Parathyroid adenoma (tissue), 2 donors: ENCODE data around the gene EML6.

Experiments used
- H2AFZ ChIP-seq: fragments of 300-600 bp; sonication (generic); one replicate; pipeline ENCODE4 v1.7.0; 2017; ENCODE audit warnings: antibody characterized with exemption, mild to moderate bottlenecking
- H3K27ac ChIP-seq: fragments of 300-600 bp; sonication (generic); one replicate; pipeline ENCODE4 v1.7.0; 2017
- H3K27me3 ChIP-seq: fragments of 300-600 bp; sonication (generic); one replicate; pipeline ENCODE4 v1.7.0; 2017; ENCODE audit warnings: low read length; ENCODE audit not compliant: control insufficient read depth, insufficient read depth
- H3K36me3 ChIP-seq: fragments of 300-600 bp; sonication (generic); one replicate; pipeline ENCODE4 v1.7.0; 2017; ENCODE audit warnings: low read length; ENCODE audit not compliant: control insufficient read depth, insufficient read depth
- H3K4me1 ChIP-seq: fragments of 300-600 bp; sonication (generic); one replicate; pipeline ENCODE4 v1.7.0; 2017; ENCODE audit warnings: control low read depth
- H3K4me2 ChIP-seq: fragments of 300-600 bp; sonication (generic); one replicate; pipeline ENCODE4 v1.7.0; 2017; ENCODE audit warnings: low read length
- H3K4me3 ChIP-seq: fragments of 300-600 bp; sonication (generic); one replicate; pipeline ENCODE4 v1.7.0; 2017; ENCODE audit warnings: low read depth, low read length
- H3K79me2 ChIP-seq: fragments of 300-600 bp; sonication (generic); one replicate; pipeline ENCODE4 v1.7.0; 2017; ENCODE audit warnings: control low read depth
- H3K9ac ChIP-seq: fragments of 300-600 bp; sonication (generic); one replicate; pipeline ENCODE4 v1.7.0; 2017; ENCODE audit warnings: mild to moderate bottlenecking
- H3K9me3 ChIP-seq: fragments of 300-600 bp; sonication (generic); one replicate; pipeline ENCODE4 v1.7.0; 2017; ENCODE audit warnings: low read length; ENCODE audit not compliant: control insufficient read depth
- CTCF ChIP-seq: fragments of 300-600 bp; sonication (generic); IDR thresholded peaks from one replicate; pipeline ENCODE4 v1.7.0; 2017; ENCODE audit warnings: antibody characterized with exemption, mild to moderate bottlenecking
- donor health status: primary hyperparathyroidism.

The EML6 gene

GRCh38 chr2:55010915-55011314 lies 287.5 kb downstream of the EML6 start:
- H3K9ac ChIP-seq = no peak overlapping the region
- peaks cover 10% of the 10 kb centered on the region for H3K4me1 ChIP-seq
- no peaks in the 10 kb centered on the region for H3K36me3 ChIP-seq
- H3K27ac ChIP-seq = peak overlapping the region; percentile 62
- H3K79me2 ChIP-seq = peaks cover 23% of the 10 kb centered on the region
- no peaks in the 10 kb centered on the region for H3K27me3 ChIP-seq
- no peak for TF ChIP-seq CTCF
- H3K4me2 ChIP-seq = no peak overlapping the region
- no peak overlapping the region for H3K4me3 ChIP-seq
- peak overlapping the region; percentile 11 for H2AFZ ChIP-seq
- no peaks in the 10 kb centered on the region for H3K9me3 ChIP-seq

DNA sequence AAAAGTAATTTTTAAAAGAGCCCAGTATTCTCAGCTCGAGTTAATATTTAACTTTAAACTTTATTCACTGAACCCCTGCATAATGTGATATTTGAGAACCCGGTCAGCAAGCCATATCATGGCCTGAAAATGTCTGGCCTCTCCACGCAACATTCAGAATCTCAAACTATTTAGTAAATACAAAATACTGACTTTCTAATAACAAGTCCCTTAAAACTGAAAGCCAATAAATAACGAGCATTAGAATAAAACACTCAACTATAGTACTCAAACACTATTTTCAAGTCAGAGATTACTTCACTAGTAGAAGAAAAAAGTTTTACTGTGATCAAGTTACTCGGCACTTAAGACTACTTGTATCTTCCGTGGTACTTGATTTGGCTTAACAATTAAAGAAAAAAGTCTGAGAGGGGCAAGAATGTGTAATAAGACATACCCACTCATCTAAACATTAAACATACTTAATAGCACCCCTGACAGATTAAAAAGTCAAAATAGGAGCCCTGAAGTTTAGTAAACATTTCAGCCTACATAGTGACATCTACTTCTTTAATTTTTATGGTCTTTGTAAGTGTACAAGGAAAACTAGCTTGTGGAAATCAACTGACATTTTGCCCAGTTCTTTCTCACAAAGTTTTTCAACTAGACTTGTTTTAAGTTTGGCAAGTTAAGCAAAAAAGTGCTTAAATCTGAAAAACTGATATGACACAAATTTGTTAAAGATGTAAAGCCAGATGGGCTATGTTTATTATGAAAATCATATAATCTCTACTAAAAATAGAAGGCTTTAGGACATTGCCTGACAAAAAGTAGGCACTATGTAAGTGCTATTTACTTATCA lies 288.6 kb downstream of the EML6 start:
- no peak overlapping the region for H3K9ac ChIP-seq
- no peak for TF ChIP-seq CTCF
- no peaks in the 10 kb centered on the region for H3K9me3 ChIP-seq
- H3K4me2 ChIP-seq = peak overlapping the region; percentile 20
- no peak overlapping the region for H3K4me3 ChIP-seq
- H3K79me2 ChIP-seq = peaks cover 16% of the 10 kb centered on the region
- H3K36me3 ChIP-seq = no peaks in the 10 kb centered on the region
- H3K27me3 ChIP-seq = no peaks in the 10 kb centered on the region
- H3K27ac ChIP-seq = peak overlapping the region; percentile 62
- peaks cover 5% of the 10 kb centered on the region for H3K4me1 ChIP-seq
- H2AFZ ChIP-seq = peak overlapping the region; percentile 57

GRCh38 chr2:55012672-55013484 lies 289.4 kb downstream of the EML6 start:
- no peak overlapping the region for H3K4me3 ChIP-seq
- no peaks in the 10 kb centered on the region for H3K36me3 ChIP-seq
- H3K79me2 ChIP-seq = peaks cover 8% of the 10 kb centered on the region
- TF ChIP-seq CTCF = no peak
- H3K4me1 ChIP-seq = no peaks in the 10 kb centered on the region
- no peaks in the 10 kb centered on the region for H3K9me3 ChIP-seq
- no peak overlapping the region for H3K4me2 ChIP-seq
- no peak overlapping the region for H3K9ac ChIP-seq
- peak overlapping the region; percentile 62 for H3K27ac ChIP-seq
- H2AFZ ChIP-seq = no peak overlapping the region
- no peaks in the 10 kb centered on the region for H3K27me3 ChIP-seq

GRCh38 chr2:55013936-55014335 lies 290.5 kb downstream of the EML6 start:
- H3K4me2 ChIP-seq = no peak overlapping the region
- H3K9me3 ChIP-seq = no peaks in the 10 kb centered on the region
- TF ChIP-seq CTCF = peak; percentile 47
- H3K36me3 ChIP-seq = no peaks in the 10 kb centered on the region
- no peak overlapping the region for H3K9ac ChIP-seq
- peaks cover 4% of the 10 kb centered on the region for H3K79me2 ChIP-seq
- H2AFZ ChIP-seq = no peak overlapping the region
- no peaks in the 10 kb centered on the region for H3K4me1 ChIP-seq
- H3K27me3 ChIP-seq = no peaks in the 10 kb centered on the region
- no peak overlapping the region for H3K4me3 ChIP-seq
- H3K27ac ChIP-seq = no peak overlapping the region
